HG02852 (cell line): ENCODE measurements around the gene EIF6.

Experiments used
- ATAC-seq: cut with Tn5 transposase; IDR thresholded peaks from one replicate; pipeline ENCODE4 v1.9.1; 2021; ENCODE audit warnings: mild to moderate bottlenecking, moderate library complexity; ENCODE audit not compliant: unreplicated experiment

EIF6 gene

GRCh38 chr20:35281506-35282101, 3.0 kb downstream of the EIF6 start:
- no peak for ATAC-seq

GRCh38 chr20:35280523-35280922, 4.0 kb downstream of the EIF6 start:
- ATAC-seq, result no peak

DNA sequence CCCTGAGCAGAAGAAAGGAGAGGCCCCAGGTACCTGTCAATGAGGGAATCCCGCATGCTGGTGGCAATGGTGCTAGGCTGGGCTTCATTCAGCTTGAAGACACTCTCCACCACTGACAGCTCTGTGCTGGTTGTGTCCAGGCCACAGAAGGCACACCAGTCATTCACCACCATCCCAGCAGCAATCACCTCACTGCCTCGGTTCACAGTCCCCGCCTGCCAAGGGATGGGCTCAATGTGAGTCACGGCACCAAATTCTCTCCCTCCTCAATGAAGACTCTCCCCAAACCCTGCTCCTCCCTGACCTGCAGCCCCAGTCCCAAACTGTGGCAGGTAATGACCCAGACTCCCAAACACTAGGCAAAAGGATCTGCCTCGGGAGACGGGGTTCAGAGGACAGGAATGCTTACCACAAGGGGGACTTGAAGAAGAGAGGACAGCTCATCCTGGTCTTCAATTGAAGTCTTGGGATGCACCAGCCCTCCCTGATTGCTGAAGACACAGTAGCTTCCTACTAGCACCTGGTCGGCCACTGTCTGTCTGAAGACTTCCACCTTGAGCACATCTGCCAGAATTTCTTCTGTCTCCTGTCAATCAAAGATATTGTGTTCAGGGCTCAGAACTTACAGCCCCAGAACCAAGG, 4.9 kb downstream of the EIF6 start:
- ATAC-seq, result no peak

DNA sequence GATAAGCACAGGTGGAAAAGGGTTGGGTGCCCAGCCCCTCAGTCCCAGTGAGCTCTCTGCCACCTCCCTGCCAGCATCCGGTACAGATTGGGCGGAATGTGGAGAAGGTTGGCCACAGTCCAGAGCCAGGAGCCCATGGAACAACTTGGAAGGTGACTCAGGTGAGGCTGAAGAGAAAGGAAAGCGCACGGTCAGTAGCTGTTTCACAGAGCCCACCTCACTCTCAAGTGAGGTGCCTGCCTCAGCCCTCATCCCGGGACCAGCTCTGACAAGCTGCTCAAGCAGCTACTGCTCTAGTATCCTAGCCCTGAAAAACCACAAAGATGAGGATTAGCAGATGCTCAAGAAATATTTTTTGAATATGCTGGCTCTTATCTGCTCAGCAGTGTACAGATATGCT, 5.5 kb downstream of the EIF6 start:
- ATAC-seq, result no peak

- ATAC-seq, result peak; percentile 80
Observed at GRCh38 chr20:35277531-35278395, 6.8 kb downstream of the EIF6 start, which contains the start of gene MMP24OS. MMP24OS (minus strand) TSS chr20:35278122; CDS start chr20:35277929, 193 bp downstream.

DNA sequence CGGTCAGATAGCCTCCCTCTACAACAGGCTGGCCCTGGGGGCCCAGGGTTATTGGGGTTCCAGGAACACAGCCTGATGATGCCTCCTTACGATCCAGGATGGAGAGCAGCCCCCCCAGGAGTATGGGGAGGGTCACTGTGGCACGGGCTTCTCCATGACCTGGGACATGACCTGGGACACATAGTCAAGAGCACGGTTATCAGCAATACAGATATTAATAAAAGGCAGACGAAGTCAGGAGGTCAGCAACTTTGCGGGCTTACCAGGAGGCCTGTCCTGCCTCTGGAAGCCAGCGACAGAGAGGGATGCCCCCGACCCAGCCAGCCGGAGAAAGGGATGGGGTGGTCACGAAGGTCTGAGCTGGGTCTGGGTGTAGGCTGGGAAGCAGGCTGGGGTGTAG, 7.4 kb downstream of the EIF6 start:
- ATAC-seq, result no peak

DNA sequence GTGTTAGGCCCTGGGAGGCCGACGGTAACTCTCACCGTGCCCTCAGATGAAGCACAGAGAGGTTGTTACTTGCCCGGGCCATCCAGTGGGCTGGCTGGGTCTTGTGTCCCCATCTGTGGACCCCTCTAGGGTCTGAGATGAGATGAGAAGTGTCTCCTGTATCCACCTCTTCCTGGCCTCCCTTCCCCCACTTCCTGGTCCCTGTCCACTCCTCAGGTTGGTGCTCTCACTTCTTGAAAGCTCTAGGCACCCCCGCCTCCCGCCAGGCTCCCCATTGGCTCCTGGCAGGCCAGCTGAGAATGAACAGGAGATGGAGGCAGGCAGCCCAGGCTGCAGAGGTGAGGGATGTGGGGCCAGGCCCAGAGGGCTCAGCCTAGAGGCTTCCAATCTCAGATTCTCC, 8.2 kb downstream of the EIF6 start:
- ATAC-seq, result no peak

GRCh38 chr20:35275741-35276251, 8.8 kb downstream of the EIF6 start:
- ATAC-seq, result no peak

GRCh38 chr20:35274172-35275092, 10.1 kb downstream of the EIF6 start:
- ATAC-seq, result no peak

DNA sequence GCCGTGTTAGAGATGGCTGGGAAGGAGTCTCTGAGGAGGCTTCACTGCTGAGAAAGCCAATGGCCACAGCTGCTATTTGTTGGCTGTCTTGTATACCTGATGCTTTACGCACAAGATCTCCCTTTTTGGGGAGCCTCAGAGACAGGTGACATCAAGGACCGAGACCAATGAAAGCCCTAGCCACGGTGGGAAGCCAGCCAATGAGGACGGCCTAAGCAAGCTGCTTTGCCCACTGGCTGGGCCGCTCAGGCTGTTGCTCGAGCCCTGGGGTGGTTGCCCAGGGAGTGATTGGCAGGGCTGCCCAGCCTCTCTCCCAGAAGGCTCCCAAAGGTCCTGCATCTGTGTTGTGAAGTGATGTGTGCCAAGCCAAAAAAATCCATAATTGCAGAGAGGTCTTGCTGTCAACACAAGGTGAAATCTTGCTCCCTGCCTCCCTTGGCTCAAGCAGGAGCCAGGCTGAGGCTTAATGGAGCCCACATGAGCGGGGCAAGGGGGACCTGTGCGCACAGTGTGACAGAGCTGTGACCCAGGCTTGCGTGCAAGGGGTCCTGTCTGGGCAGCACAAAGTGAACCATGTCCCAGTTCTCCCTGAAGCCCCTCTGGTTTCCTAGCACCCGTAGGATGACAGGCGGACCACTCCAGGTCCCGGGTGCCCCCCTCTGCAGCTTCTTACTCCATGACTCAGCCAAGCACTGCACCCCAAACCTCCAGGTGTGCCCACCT, 11.0 kb downstream of the EIF6 start:
- ATAC-seq, result no peak

DNA sequence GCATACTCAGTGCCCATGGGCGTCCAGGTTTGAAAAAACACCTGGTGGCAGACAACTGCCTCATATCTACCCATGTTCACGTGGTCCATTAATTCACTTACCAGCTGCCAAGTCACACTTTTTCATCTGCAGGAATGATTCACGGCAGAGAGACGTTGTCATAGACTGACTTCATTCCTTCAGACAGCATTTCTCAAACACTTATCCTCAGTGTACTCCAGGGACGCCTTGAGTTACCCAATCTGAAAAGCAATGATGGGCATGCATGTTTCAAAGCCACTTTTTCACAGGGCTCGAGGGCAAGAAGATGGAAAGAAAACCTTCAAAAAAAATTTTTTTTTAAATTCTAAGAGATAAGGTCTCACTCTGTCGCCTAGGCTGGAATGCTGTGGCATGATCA, 12.7 kb downstream of the EIF6 start:
- ATAC-seq, result no peak

GRCh38 chr20:35271073-35271882, 13.3 kb downstream of the EIF6 start:
- no peak for ATAC-seq

- no peak for ATAC-seq
Observed at GRCh38 chr20:35270021-35270902, 14.3 kb downstream of the EIF6 start.

GRCh38 chr20:35269055-35269781, 15.4 kb downstream of the EIF6 start:
- no peak for ATAC-seq

GRCh38 chr20:35267092-35267491, 17.5 kb downstream of the EIF6 start:
- no peak for ATAC-seq

DNA sequence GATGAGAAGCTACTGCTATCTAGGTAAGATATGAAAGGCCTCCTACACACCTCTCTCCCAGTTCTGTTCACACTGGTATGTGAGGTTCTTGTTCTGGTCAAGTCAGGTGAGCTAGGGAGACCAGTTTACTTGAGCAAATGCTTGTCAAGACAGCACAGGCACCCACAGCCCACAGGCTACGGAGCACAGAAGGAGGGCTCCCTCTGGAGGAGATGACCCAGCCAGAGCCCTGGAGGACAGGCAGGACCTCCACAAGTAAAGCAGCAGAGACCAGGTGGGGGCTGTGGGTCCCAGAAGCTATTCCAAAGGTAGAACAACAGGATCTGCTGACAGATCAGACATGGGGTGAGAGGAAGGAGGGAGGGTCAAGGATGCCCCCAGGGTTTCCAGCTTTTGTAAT, 19.8 kb downstream of the EIF6 start:
- no peak for ATAC-seq

GRCh38 chr20:35263532-35264341, 20.8 kb downstream of the EIF6 start:
- ATAC-seq, result no peak
